ENCODE data around the gene APOBEC2.
A peak's percentile ranks its signal among the peaks of the same experiment; 100 is the strongest.
"Not testable (repeated sequence)": the region's sequence is repeated elsewhere in the genome, so short reads cannot be mapped to it uniquely, and the experiment has no call there.

The APOBEC2 gene

DNA sequence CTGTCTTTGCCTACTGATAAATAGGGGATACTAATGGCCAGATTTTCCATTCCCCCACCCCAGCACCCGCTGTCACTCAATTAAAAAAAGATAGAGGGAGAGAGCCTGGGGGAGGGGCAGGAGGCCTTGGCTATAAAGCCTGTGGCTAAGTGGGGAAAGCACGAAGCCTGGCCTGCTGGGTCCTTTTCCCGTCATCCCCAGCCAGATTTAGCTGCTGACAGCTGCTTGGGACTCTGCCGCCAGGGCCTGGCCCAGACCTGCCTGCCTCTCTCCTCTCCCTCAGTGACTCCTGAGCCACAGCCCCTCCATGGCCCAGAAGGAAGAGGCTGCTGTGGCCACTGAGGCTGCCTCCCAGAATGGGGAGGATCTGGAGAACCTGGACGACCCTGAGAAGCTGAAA is at the start of gene APOBEC2:
APOBEC2 (plus strand) TSS at position 162 of the 400 bp plus-strand sequence; CDS start at position 308, 146 bp downstream.
- Histone ChIP-seq H3K9me3 (ENCODE audit: insufficient read depth, low read length, severe bottlenecking) (no peaks in the 10 kb centered on the region), H3K36me3 (ENCODE audit: insufficient read depth, low read length) (no peaks in the 10 kb centered on the region), H3K4me2 (ENCODE audit: insufficient read depth, low read length) (no peak within 1 kb of the TSS), H3K27me3 (ENCODE audit: insufficient read depth, low read length, poor library complexity) (no peaks in the 10 kb centered on the region), H3K4me3 (ENCODE audit: low read depth in 1 of 2, low read length in 2 of 2) (no peak within 1 kb of the TSS), H3K27ac (ENCODE audit: low read length) (peak within 1 kb of the TSS; percentile 7), H2AFZ (ENCODE audit: low read depth, low read length) (peak within 1 kb of the TSS; percentile 29), H3K4me1 (ENCODE audit: insufficient read depth, low read length) (peaks cover 14% of the 10 kb centered on the region), H3K79me2 (ENCODE audit: insufficient read depth, low read length) (no peaks in the 10 kb centered on the region), H3K9ac (ENCODE audit: low read depth, low read length) (no peak within 1 kb of the TSS), H4K20me1 (ENCODE audit: insufficient read depth, low read length) (no peaks in the 10 kb centered on the region)
- DNase-seq, result no peak
- ATAC-seq (ENCODE audit: insufficient read depth, low read depth), result no peak
- TF ChIP-seq EZH2 (IDR thresholded peaks at IDR 0.05; ENCODE audit: borderline replicate concordance, low read depth, low read length, severe bottlenecking) (no peak), CTCF (IDR thresholded peaks at IDR 0.05; ENCODE audit: borderline replicate concordance, extremely low read depth, low read length, poor library complexity, severe bottlenecking) (no peak)

DNA sequence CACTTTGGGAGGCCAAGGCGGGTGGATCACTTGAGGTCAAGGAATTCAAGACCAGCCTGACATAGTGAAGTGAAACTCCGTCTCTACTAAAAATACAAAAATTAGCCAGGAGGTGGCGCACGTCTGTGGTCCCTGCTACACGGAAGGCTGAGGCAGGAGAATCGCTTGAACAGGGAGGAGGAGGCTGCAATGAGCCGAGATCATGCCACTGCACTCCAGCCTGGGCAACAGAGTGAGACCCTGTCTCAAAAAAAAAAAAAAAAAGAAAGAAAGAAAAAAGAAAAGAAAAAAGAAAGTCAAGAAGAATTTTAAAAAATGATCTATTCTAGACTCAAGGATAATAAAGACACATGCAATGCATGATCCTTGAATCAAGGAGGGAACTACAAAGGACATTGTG is 46.8 kb upstream of the APOBEC2 start:
- Histone ChIP-seq H2AFZ (ENCODE audit: low read depth, low read length) (0 out of 2 replicates have a peak overlapping the region, but pooled peaks have one; percentile 30), H3K4me2 (ENCODE audit: insufficient read depth, low read length) (0 out of 2 replicates have a peak overlapping the region, but pooled peaks have one; percentile 38)
- H3K9me3 ChIP-seq (ENCODE audit: insufficient read depth, low read length, severe bottlenecking); H4K20me1 ChIP-seq (ENCODE audit: insufficient read depth, low read length); H3K9ac ChIP-seq (ENCODE audit: low read depth, low read length); H3K36me3 ChIP-seq (ENCODE audit: insufficient read depth, low read length); H3K4me1 ChIP-seq (ENCODE audit: insufficient read depth, low read length); H3K4me3 ChIP-seq (ENCODE audit: low read depth in 1 of 2, low read length in 2 of 2); H3K79me2 ChIP-seq (ENCODE audit: insufficient read depth, low read length); H3K27ac ChIP-seq (ENCODE audit: low read length); H3K27me3 ChIP-seq (ENCODE audit: insufficient read depth, low read length, poor library complexity): not testable (repeated sequence)
- peak; percentile 75 for DNase-seq
- ATAC-seq (ENCODE audit: insufficient read depth, low read depth), result peak; percentile 98
- peak; percentile 79 for TF ChIP-seq CTCF (IDR thresholded peaks at IDR 0.05; ENCODE audit: borderline replicate concordance, extremely low read depth, low read length, poor library complexity, severe bottlenecking)

DNA sequence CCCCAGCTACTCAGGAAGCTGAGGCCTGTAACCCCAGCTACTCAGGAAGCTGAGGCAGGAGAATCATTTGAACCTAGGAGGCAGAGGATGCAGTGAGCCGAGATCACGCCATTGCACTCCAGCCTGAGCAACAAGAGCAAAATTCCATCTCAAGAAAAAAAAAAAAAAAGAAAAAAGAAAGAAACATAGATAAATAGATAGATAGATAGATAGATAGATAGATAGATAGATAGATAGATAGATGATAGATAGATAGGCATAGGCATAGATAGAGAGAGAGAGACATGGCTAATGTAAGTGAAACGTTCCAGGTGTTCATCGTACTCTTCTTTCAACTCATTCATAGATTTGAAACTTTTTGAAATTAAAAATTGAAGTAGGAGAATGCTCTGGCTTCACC is 46.0 kb upstream of the APOBEC2 start:
- not testable (repeated sequence) for H3K4me2 ChIP-seq (ENCODE audit: insufficient read depth, low read length); H3K4me3 ChIP-seq (ENCODE audit: low read depth in 1 of 2, low read length in 2 of 2); ATAC-seq (ENCODE audit: insufficient read depth, low read depth); H3K27ac ChIP-seq (ENCODE audit: low read length); DNase-seq; H3K9ac ChIP-seq (ENCODE audit: low read depth, low read length); H4K20me1 ChIP-seq (ENCODE audit: insufficient read depth, low read length); H3K27me3 ChIP-seq (ENCODE audit: insufficient read depth, low read length, poor library complexity); H2AFZ ChIP-seq (ENCODE audit: low read depth, low read length); H3K36me3 ChIP-seq (ENCODE audit: insufficient read depth, low read length); H3K9me3 ChIP-seq (ENCODE audit: insufficient read depth, low read length, severe bottlenecking); H3K79me2 ChIP-seq (ENCODE audit: insufficient read depth, low read length); H3K4me1 ChIP-seq (ENCODE audit: insufficient read depth, low read length)

GRCh38 chr6:41008011-41008410 is 45.0 kb upstream of the APOBEC2 start:
- H3K27me3 ChIP-seq (ENCODE audit: insufficient read depth, low read length, poor library complexity), result peaks cover 2% of the 10 kb centered on the region
- H2AFZ ChIP-seq (ENCODE audit: low read depth, low read length), result no peak overlapping the region
- H3K79me2 ChIP-seq (ENCODE audit: insufficient read depth, low read length), result no peaks in the 10 kb centered on the region

More at GRCh38 chr6:41008011-41008410, 45.0 kb upstream of the APOBEC2 start:
- DNase-seq, result no peak
- Histone ChIP-seq H3K9ac (ENCODE audit: low read depth, low read length) (no peak overlapping the region), H3K36me3 (ENCODE audit: insufficient read depth, low read length) (no peaks in the 10 kb centered on the region), H3K4me3 (ENCODE audit: low read depth in 1 of 2, low read length in 2 of 2) (no peak overlapping the region), H3K4me2 (ENCODE audit: insufficient read depth, low read length) (no peak overlapping the region), H3K27ac (ENCODE audit: low read length) (no peak overlapping the region), H3K4me1 (ENCODE audit: insufficient read depth, low read length) (peaks cover 8% of the 10 kb centered on the region), H3K9me3 (ENCODE audit: insufficient read depth, low read length, severe bottlenecking) (no peaks in the 10 kb centered on the region), H4K20me1 (ENCODE audit: insufficient read depth, low read length) (no peaks in the 10 kb centered on the region)
- TF ChIP-seq EZH2 (IDR thresholded peaks at IDR 0.05; ENCODE audit: borderline replicate concordance, low read depth, low read length, severe bottlenecking), result no peak
- no peak for TF ChIP-seq CTCF (IDR thresholded peaks at IDR 0.05; ENCODE audit: borderline replicate concordance, extremely low read depth, low read length, poor library complexity, severe bottlenecking)
- ATAC-seq (ENCODE audit: insufficient read depth, low read depth), result no peak
